GM10266 (cell line): ENCODE results near the gene EIF4G3.
A peak's percentile ranks its signal among the peaks of the same experiment; 100 is the strongest.

Experiments used
- DNase-seq: peaks from one replicate; pipeline ENCODE4 v3.0.0; 2012; ENCODE audit errors: extremely low spot score
- CTCF ChIP-seq: IDR thresholded peaks from 2 replicates; pipeline ENCODE4 v1.5.1; 2012; ENCODE audit warnings: mild to moderate bottlenecking, low read depth; ENCODE audit not compliant: control insufficient read depth, insufficient read depth; ENCODE audit errors: missing control alignments

The EIF4G3 gene

GRCh38 chr1:20964540-20965484 is 211.9 kb downstream of the EIF4G3 start:
- DNase-seq = peak; percentile 32
- no peak for TF ChIP-seq CTCF

DNA sequence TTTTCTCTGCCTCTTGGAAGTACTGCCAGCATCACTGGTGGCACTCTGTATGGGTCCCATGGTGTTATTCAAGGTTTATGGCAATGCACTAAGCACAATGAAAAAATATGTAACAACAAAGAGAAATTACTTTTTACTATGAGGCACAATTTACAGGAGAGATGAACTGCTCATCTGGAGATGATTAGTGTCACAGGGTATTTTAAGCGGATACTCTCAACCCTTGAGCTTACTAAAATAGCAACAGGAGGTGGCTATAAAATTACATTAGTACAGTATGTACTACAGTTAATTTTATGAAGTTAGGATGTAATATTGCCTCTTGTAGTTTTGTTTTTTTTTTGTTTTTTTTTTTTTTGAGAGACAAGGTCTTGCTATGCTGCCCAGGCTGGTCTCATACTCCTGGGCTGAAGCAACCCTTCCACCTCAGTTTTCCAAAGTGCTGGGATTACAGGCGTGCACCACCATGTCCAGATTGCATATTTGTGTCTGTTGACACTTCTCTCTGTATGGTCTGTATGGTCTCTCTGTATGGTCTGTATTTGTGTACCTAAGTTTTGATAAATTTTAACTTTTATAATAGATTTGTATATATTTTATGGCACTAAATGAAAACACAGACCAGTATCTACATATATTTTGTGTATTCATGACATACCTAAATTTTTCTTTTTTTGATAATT is 214.0 kb downstream of the EIF4G3 start:
- no peak for TF ChIP-seq CTCF
- no peak for DNase-seq

DNA sequence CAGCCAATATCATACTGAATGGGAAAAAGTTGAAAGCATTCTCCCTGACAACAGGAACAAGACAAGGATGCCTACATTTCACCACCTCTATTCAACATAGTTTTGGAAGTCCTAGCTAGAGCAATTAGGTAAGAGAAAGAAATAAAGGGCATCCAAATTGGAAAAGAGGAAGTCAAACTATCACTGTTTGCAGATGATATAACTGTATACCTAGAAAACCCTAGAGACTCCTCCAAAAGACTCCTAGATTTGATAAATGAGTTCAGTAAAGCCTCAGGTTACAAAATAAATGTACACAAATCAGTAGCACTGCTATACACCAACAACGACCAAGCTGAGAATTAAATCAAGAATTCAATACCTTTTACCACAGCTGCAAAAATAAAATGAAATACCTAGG is 218.3 kb downstream of the EIF4G3 start:
- no peak for TF ChIP-seq CTCF
- no peak for DNase-seq

GRCh38 chr1:20956272-20956671 is 220.4 kb downstream of the EIF4G3 start:
- TF ChIP-seq CTCF = no peak
- no peak for DNase-seq

GRCh38 chr1:20950679-20951078 is 226.0 kb downstream of the EIF4G3 start:
- no peak for DNase-seq
- no peak for TF ChIP-seq CTCF

GRCh38 chr1:20949871-20950590 is 226.7 kb downstream of the EIF4G3 start:
- DNase-seq = no peak

More at GRCh38 chr1:20949871-20950590, 226.7 kb downstream of the EIF4G3 start:
- no peak for TF ChIP-seq CTCF
